ENCODE measurements around the gene ZNF488. TPM values are rescaled to one million over a fixed set of nuclear protein-coding genes. Genes with fewer than 3 reads are reported as not detected.

Gene ZNF488
- total RNA-seq, 1 donor from 2014 or later = 0.41 TPM

DNA sequence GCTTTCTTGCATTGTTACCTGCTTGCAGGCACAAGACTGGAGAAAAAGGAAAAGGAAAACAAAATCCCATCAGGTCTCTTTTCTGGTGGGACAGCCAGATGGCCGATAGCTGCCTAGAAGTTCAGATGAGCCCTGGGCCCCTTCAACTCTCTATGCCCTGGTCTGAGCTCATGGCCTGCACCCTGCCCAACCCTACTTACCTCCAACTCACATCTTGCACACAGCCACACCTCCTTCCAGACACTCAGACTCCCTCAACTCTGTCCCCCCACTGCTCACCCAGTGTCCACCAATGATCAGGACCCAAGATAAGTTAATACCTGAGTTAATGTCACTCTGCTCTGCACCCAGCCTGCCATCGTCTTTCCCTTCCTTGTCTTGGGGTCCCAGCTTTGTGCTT is 25.0 kb downstream of the ZNF488 start:
- H3K27me3 Mint-ChIP-seq (ENCODE audit: unreplicated experiment) = peaks cover 2% of the 10 kb centered on the region
- H3K9me3 Mint-ChIP-seq (ENCODE audit: unreplicated experiment) = no peaks in the 10 kb centered on the region
- no peak overlapping the region for H3K4me3 Mint-ChIP-seq (ENCODE audit: unreplicated experiment)
- no peak overlapping the region for H3K27ac Mint-ChIP-seq (ENCODE audit: unreplicated experiment)
- no peaks in the 10 kb centered on the region for H3K4me1 Mint-ChIP-seq (ENCODE audit: unreplicated experiment)
- no peaks in the 10 kb centered on the region for H3K36me3 Mint-ChIP-seq (ENCODE audit: low read depth, unreplicated experiment)
- no peak for DNase-seq (ENCODE audit: low spot score)
- TF ChIP-seq, protein P1, sequence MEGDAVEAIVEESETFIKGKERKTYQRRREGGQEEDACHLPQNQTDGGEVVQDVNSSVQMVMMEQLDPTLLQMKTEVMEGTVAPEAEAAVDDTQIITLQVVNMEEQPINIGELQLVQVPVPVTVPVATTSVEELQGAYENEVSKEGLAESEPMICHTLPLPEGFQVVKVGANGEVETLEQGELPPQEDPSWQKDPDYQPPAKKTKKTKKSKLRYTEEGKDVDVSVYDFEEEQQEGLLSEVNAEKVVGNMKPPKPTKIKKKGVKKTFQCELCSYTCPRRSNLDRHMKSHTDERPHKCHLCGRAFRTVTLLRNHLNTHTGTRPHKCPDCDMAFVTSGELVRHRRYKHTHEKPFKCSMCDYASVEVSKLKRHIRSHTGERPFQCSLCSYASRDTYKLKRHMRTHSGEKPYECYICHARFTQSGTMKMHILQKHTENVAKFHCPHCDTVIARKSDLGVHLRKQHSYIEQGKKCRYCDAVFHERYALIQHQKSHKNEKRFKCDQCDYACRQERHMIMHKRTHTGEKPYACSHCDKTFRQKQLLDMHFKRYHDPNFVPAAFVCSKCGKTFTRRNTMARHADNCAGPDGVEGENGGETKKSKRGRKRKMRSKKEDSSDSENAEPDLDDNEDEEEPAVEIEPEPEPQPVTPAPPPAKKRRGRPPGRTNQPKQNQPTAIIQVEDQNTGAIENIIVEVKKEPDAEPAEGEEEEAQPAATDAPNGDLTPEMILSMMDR (IDR thresholded peaks at IDR 0.05; ENCODE audit: unreplicated experiment) = no peak

DNA sequence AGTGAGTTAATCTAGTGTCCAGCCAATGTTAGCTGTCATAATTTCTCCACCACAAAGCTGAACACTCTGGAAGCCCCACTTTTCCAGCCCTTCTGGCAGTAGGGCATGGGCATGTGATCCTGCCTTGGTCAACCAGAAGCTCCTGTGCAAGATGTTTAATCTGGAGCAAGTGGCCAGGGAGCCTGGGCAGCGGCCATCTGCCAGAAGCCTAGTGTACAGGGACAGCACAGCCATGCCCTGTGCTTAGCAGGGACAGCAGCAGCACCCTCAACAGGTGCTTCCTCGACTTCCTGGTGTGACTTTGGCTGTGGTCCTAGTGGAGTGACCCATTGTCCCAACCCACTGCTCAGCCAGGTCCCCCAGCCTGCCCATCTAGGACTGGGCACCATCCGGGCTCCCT is 25.6 kb downstream of the ZNF488 start:
- no peaks in the 10 kb centered on the region for H3K9me3 Mint-ChIP-seq (ENCODE audit: unreplicated experiment)
- no peaks in the 10 kb centered on the region for H3K4me1 Mint-ChIP-seq (ENCODE audit: unreplicated experiment)
- no peak overlapping the region for H3K4me3 Mint-ChIP-seq (ENCODE audit: unreplicated experiment)
- TF ChIP-seq, protein P1 (IDR thresholded peaks at IDR 0.05; ENCODE audit: unreplicated experiment) = no peak
- no peaks in the 10 kb centered on the region for H3K36me3 Mint-ChIP-seq (ENCODE audit: low read depth, unreplicated experiment)
- DNase-seq (ENCODE audit: low spot score) = no peak
- H3K27me3 Mint-ChIP-seq (ENCODE audit: unreplicated experiment) = peaks cover 2% of the 10 kb centered on the region
- H3K27ac Mint-ChIP-seq (ENCODE audit: unreplicated experiment) = no peak overlapping the region

DNA sequence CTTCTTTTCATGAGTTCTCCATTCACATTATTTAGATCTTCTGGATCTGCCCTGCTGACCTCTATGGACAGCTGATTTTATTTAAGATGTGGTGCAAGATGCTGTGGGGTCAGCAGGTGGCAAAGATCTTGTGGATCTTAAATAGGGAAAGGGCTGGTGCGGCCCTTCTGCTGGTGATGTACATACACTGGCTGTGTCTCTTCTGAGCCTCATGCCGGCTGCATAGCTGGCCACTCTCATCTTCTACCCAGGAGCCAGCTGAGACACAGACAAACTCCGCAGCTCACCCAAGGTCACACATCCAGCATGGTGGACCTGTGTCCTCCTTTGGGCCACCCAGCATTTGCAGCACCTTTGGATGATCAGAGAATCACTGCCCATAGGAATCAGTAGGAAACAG is 26.2 kb downstream of the ZNF488 start:
- no peak overlapping the region for H3K4me3 Mint-ChIP-seq (ENCODE audit: unreplicated experiment)
- H3K9me3 Mint-ChIP-seq (ENCODE audit: unreplicated experiment) = no peaks in the 10 kb centered on the region
- peaks cover 2% of the 10 kb centered on the region for H3K27me3 Mint-ChIP-seq (ENCODE audit: unreplicated experiment)
- no peak for DNase-seq (ENCODE audit: low spot score)
- TF ChIP-seq, protein P1 (IDR thresholded peaks at IDR 0.05; ENCODE audit: unreplicated experiment) = no peak
- H3K4me1 Mint-ChIP-seq (ENCODE audit: unreplicated experiment) = no peaks in the 10 kb centered on the region
- H3K36me3 Mint-ChIP-seq (ENCODE audit: low read depth, unreplicated experiment) = no peaks in the 10 kb centered on the region
- no peak overlapping the region for H3K27ac Mint-ChIP-seq (ENCODE audit: unreplicated experiment)

DNA sequence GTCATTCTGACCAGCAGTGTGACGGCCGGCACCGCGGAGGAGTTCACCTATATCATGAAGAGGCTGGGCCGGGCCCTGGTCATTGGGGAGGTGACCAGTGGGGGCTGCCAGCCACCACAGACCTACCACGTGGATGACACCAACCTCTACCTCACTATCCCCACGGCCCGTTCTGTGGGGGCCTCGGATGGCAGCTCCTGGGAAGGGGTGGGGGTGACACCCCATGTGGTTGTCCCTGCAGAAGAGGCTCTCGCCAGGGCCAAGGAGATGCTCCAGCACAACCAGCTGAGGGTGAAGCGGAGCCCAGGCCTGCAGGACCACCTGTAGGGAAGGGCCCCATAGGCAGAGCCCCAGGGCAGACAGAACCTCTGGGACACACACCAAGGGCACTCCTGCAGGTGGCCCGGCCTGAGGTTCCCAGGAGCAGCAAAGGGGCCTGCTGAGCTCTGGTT is 26.9 kb downstream of the ZNF488 start:
- DNase-seq (ENCODE audit: low spot score) = no peak
- Mint-ChIP-seq H3K27ac (ENCODE audit: unreplicated experiment) (no peak overlapping the region), H3K27me3 (ENCODE audit: unreplicated experiment) (peaks cover 5% of the 10 kb centered on the region), H3K4me3 (ENCODE audit: unreplicated experiment) (no peak overlapping the region), H3K36me3 (ENCODE audit: low read depth, unreplicated experiment) (no peaks in the 10 kb centered on the region), H3K4me1 (ENCODE audit: unreplicated experiment) (no peaks in the 10 kb centered on the region), H3K9me3 (ENCODE audit: unreplicated experiment) (no peaks in the 10 kb centered on the region)
- TF ChIP-seq, protein P1 (IDR thresholded peaks at IDR 0.05; ENCODE audit: unreplicated experiment) = no peak

DNA sequence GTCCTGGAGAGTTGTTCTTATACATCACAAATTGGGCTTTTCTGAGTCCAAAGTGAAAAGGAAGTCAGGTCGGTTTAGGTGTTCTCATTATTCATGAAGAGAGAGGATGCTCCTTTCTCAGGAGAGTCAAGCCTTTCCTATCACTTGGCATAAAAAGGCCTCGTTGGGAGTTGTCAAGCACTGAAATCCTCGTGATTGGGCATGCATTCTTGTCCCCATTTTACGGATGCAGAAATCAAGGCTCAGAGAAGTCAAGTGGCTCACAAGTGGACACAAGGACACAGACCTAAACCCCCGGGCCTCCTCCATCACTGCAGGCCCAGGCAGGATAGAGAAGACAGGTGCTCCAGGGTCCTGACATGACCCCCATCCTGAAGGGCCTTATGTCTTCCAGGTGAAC is 27.4 kb downstream of the ZNF488 start:
- Mint-ChIP-seq H3K36me3 (ENCODE audit: low read depth, unreplicated experiment) (no peaks in the 10 kb centered on the region), H3K4me3 (ENCODE audit: unreplicated experiment) (no peak overlapping the region)

More for the DNA sequence above, 27.4 kb downstream of the ZNF488 start:
- Mint-ChIP-seq H3K27ac (ENCODE audit: unreplicated experiment) (no peak overlapping the region), H3K4me1 (ENCODE audit: unreplicated experiment) (no peaks in the 10 kb centered on the region), H3K9me3 (ENCODE audit: unreplicated experiment) (no peaks in the 10 kb centered on the region), H3K27me3 (ENCODE audit: unreplicated experiment) (peaks cover 5% of the 10 kb centered on the region)
- TF ChIP-seq, protein P1 (IDR thresholded peaks at IDR 0.05; ENCODE audit: unreplicated experiment) = no peak
- no peak for DNase-seq (ENCODE audit: low spot score)

Data from endothelial cell (in vitro differentiated cells).